PC-9 (cell line): ENCODE data around the gene NOS1AP.

Experiments
- EZH2 ChIP-seq: fragments of 200-600 bp; sonication (generic); IDR thresholded peaks from 2 replicates; pipeline ENCODE4 v1.8.0; 2017; ENCODE audit warnings: antibody characterized with exemption, low read depth
- TF ChIP-seq, protein P1 (sequence below): fragments of 200-600 bp; sonication (generic); conservative IDR thresholded peaks from 2 replicates; pipeline ENCODE4 v1.6.1; 2017; ENCODE audit warnings: mixed run types, antibody characterized with exemption, mild to moderate bottlenecking, moderate library complexity

DNA sequence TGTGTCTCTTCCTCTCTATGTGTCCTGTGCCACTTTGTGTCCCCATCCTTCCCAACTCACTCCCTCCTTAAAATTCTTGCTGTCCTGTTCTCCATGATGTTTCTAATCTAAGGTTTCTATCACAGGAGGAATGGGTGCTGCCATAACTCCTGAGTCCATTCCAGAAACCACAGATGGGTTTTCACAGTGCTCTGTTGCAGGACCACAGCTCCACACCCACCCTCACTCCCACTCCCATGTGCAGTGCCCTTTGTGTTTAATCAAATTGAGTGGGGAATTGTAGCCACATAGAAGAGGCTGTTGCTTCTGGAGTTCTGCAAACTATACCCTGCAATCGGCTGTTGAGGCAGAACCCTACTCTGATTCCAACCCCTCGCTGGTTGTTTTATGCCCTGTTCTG lies 165.1 kb downstream of the NOS1AP start:
- TF ChIP-seq, protein P1, sequence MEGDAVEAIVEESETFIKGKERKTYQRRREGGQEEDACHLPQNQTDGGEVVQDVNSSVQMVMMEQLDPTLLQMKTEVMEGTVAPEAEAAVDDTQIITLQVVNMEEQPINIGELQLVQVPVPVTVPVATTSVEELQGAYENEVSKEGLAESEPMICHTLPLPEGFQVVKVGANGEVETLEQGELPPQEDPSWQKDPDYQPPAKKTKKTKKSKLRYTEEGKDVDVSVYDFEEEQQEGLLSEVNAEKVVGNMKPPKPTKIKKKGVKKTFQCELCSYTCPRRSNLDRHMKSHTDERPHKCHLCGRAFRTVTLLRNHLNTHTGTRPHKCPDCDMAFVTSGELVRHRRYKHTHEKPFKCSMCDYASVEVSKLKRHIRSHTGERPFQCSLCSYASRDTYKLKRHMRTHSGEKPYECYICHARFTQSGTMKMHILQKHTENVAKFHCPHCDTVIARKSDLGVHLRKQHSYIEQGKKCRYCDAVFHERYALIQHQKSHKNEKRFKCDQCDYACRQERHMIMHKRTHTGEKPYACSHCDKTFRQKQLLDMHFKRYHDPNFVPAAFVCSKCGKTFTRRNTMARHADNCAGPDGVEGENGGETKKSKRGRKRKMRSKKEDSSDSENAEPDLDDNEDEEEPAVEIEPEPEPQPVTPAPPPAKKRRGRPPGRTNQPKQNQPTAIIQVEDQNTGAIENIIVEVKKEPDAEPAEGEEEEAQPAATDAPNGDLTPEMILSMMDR, result no peak
- TF ChIP-seq EZH2, result no peak
